Keratinocyte (primary cell): ENCODE data around the gene SLC34A1. TPM values are rescaled to one million over a fixed set of nuclear protein-coding genes. Genes with fewer than 3 reads are reported as not detected.

Experiments
- DNase-seq: peaks from one replicate; pipeline ENCODE4 v3.0.0-alpha.2; 2011; ENCODE audit warnings: low read depth, missing footprints, low spot score
- FAIRE-seq: peaks from 2 replicates; lab custom pipeline; 2011; peaks lifted over from hg19 to GRCh38; lab: Jason Lieb, UNC
- H2AFZ ChIP-seq: 2 replicates; pipeline ENCODE4 v1.6.0; 2012; ENCODE audit warnings: low read length, control low read depth, inconsistent platforms; ENCODE audit not compliant: control insufficient read depth
- H3K27ac ChIP-seq: 2 replicates; pipeline ENCODE4 v1.5.1; 2011; ENCODE audit warnings: low read length; ENCODE audit not compliant: control insufficient read depth, insufficient read depth
- H3K27me3 ChIP-seq: 3 replicates; pipeline ENCODE4 v1.6.0; 2011; ENCODE audit warnings: low read length; ENCODE audit not compliant: control insufficient read depth, insufficient read depth; ENCODE audit errors: extremely low read depth
- H3K36me3 ChIP-seq, 2 experiments: 2 replicates in 1 of 2; 3 replicates in 1 of 2; pipeline ENCODE4 v1.5.1; 2011; ENCODE audit warnings: low read length in 2 of 2, mild to moderate bottlenecking in 1 of 2; ENCODE audit not compliant: control insufficient read depth in 2 of 2, insufficient read depth in 2 of 2; ENCODE audit errors: extremely low read depth in 1 of 2
- H3K4me1 ChIP-seq: 3 replicates; pipeline ENCODE4 v1.5.1; 2011; ENCODE audit warnings: low read length; ENCODE audit not compliant: control insufficient read depth, insufficient read depth; ENCODE audit errors: extremely low read depth
- H3K4me2 ChIP-seq: 3 replicates; pipeline ENCODE4 v1.6.0; 2011; ENCODE audit warnings: low read depth, low read length; ENCODE audit not compliant: control insufficient read depth, insufficient read depth; ENCODE audit errors: extremely low read depth
- H3K4me3 ChIP-seq, 3 experiments: fragments of 200-600 bp in 1 of 3; sonication (generic) in 1 of 3; 2 replicates in 2 of 3; 3 replicates in 1 of 3; pipeline ENCODE4 v1.5.1; 2011 to 2016; ENCODE audit warnings: low read length in 3 of 3, mild to moderate bottlenecking in 3 of 3, control low read depth in 2 of 3, inconsistent platforms in 1 of 3, low read depth in 1 of 3, mixed read lengths in 1 of 3, mixed run types in 1 of 3, moderate library complexity in 1 of 3; ENCODE audit not compliant: control insufficient read depth in 2 of 3, insufficient read depth in 2 of 3; ENCODE audit errors: extremely low read depth in 1 of 3
- H3K79me2 ChIP-seq: 2 replicates; pipeline ENCODE4 v1.6.0; 2012; ENCODE audit warnings: low read length; ENCODE audit not compliant: control insufficient read depth, insufficient read depth
- H3K9ac ChIP-seq: 3 replicates; pipeline ENCODE4 v1.6.0; 2011; ENCODE audit warnings: low read length; ENCODE audit not compliant: control insufficient read depth, insufficient read depth; ENCODE audit errors: extremely low read depth
- H3K9me1 ChIP-seq: 3 replicates; pipeline ENCODE4 v1.6.0; 2011; ENCODE audit warnings: low read length; ENCODE audit not compliant: control insufficient read depth, insufficient read depth; ENCODE audit errors: extremely low read depth
- H3K9me3 ChIP-seq: 2 replicates; pipeline ENCODE4 v1.5.1; 2012; ENCODE audit warnings: low read depth, low read length; ENCODE audit not compliant: control insufficient read depth
- H4K20me1 ChIP-seq: 3 replicates; pipeline ENCODE4 v1.6.0; 2011; ENCODE audit warnings: low read length; ENCODE audit not compliant: control insufficient read depth, insufficient read depth; ENCODE audit errors: extremely low read depth
- CTCF ChIP-seq, 3 experiments: IDR thresholded peaks in 1 of 3; conservative IDR thresholded peaks in 1 of 3; optimal IDR thresholded peaks in 1 of 3; 2 replicates in 2 of 3; 3 replicates in 1 of 3; pipeline versions ENCODE3 to v1.5.1; 2011; ENCODE audit warnings: low read length in 3 of 3, mild to moderate bottlenecking in 3 of 3, moderate library complexity in 2 of 3, control low read depth in 1 of 3, inconsistent platforms in 1 of 3; ENCODE audit not compliant: insufficient read depth in 2 of 3; ENCODE audit errors: extremely low read depth in 1 of 3
- EZH2 ChIP-seq: IDR thresholded peaks from one replicate; pipeline ENCODE4 v1.6.1; 2012; ENCODE audit warnings: inconsistent platforms, mild to moderate bottlenecking, low read length, moderate library complexity
- dilution Hi-C: fragments of 300-500 bp; cut with MboI; formaldehyde crosslinking; loops from one replicate; pipeline ENCODE4 v1.7.0; 2020; ENCODE audit warnings: low sequenced_read_pairs; ENCODE audit not compliant: extremely low pct_ligation_motif_present
- polyA plus RNA-seq, 5 experiments: library from polyadenylated mRNA; depleted of rRNA in 3 of 5; stranded (reverse) in 3 of 5; stranded (forward) in 1 of 5; unstranded in 1 of 5; fragments of >200 nt; gene quantifications; 1 replicate in 1 of 5; 2 replicates in 3 of 5; 3 replicates in 1 of 5; pipeline versions ENCODE4 v1.2.1 to v1.2.3, GENCODE V29; 2011 to 2012; ENCODE audit warnings: missing spikeins in 2 of 5, low read depth in 1 of 5, low replicate concordance in 1 of 5

The SLC34A1 gene
- polyA plus RNA-seq, 1 donor (not counting 4 experiments of a cell fraction or from before 2014, with no cell fraction given) = 0.07 TPM

GRCh38 chr5:177354256-177354655 lies 30.0 kb upstream of the SLC34A1 start:
- peaks cover 1 to 9% of the 10 kb centered on the region in 2 experiments for H3K36me3 ChIP-seq
- TF ChIP-seq EZH2 = no peak
- no peak for TF ChIP-seq CTCF (optimal IDR thresholded peaks at IDR 0.05 in 1 of 3, IDR thresholded peaks at IDR 0.05 in 1 of 3, conservative IDR thresholded peaks at IDR 0.05 in 1 of 3; ENCODE audit: extremely low read depth in 1 of 3, insufficient read depth in 2 of 3, low read length in 3 of 3)
- H3K27me3 ChIP-seq = no peaks in the 10 kb centered on the region
- no peak overlapping the region for H3K9ac ChIP-seq
- FAIRE-seq (no peak), DNase-seq (no peak)
- no peak overlapping the region for H3K4me2 ChIP-seq
- peaks cover 41% of the 10 kb centered on the region for H3K4me1 ChIP-seq
- H3K27ac ChIP-seq = no peak overlapping the region
- no peak overlapping the region for H2AFZ ChIP-seq
- no peaks in the 10 kb centered on the region for H3K9me3 ChIP-seq
- no peaks in the 10 kb centered on the region for H4K20me1 ChIP-seq
- H3K4me3 ChIP-seq = no peak overlapping the region
- peaks cover 21% of the 10 kb centered on the region for H3K79me2 ChIP-seq
- dilution Hi-C loops = no loop called here
- H3K9me1 ChIP-seq = no peaks in the 10 kb centered on the region

GRCh38 chr5:177354711-177355110 lies 29.5 kb upstream of the SLC34A1 start:
- TF ChIP-seq EZH2 = no peak
- no peak for TF ChIP-seq CTCF (optimal IDR thresholded peaks at IDR 0.05 in 1 of 3, IDR thresholded peaks at IDR 0.05 in 1 of 3, conservative IDR thresholded peaks at IDR 0.05 in 1 of 3; ENCODE audit: extremely low read depth in 1 of 3, insufficient read depth in 2 of 3, low read length in 3 of 3)
- Histone ChIP-seq H3K4me2 (no peak overlapping the region), H3K4me1 (peaks cover 37% of the 10 kb centered on the region), H3K9me1 (no peaks in the 10 kb centered on the region), H3K27ac (no peak overlapping the region), H3K9ac (no peak overlapping the region), H3K4me3 (no peak overlapping the region), H4K20me1 (no peaks in the 10 kb centered on the region), H3K27me3 (no peaks in the 10 kb centered on the region), H2AFZ (no peak overlapping the region), H3K36me3 (peaks cover 0 to 6% of the 10 kb centered on the region in 2 experiments), H3K79me2 (peaks cover 17% of the 10 kb centered on the region), H3K9me3 (no peaks in the 10 kb centered on the region)
- DNase-seq = no peak
- FAIRE-seq = no peak
- dilution Hi-C loops = no loop called here
